Mesenchymal stem cell (in vitro differentiated cells and primary cell): ENCODE measurements around the gene RAP2A. TPM values are rescaled to one million over a fixed set of nuclear protein-coding genes. Genes with fewer than 3 reads are reported as not detected.

Experiments
- DNase-seq: peaks from one replicate; pipeline ENCODE4 v3.0.0-alpha.2; 2013
- H2AFZ ChIP-seq: one replicate; pipeline ENCODE4 v1.6.1; 2013; ENCODE audit warnings: low read depth, mild to moderate bottlenecking, control low read depth, inconsistent platforms, low read length, moderate library complexity
- H2AK5ac ChIP-seq: 2 replicates; pipeline ENCODE4 v1.6.1; 2013; ENCODE audit warnings: low read length, moderate library complexity, mild to moderate bottlenecking, inconsistent platforms; ENCODE audit not compliant: severe bottlenecking
- H2BK120ac ChIP-seq: one replicate; pipeline ENCODE4 v1.6.1; 2013; ENCODE audit warnings: low read depth, mild to moderate bottlenecking, inconsistent platforms, low read length, moderate library complexity
- H2BK12ac ChIP-seq, 2 experiments: one replicate each; pipeline ENCODE4 v1.6.1; 2013; ENCODE audit warnings: inconsistent platforms in 2 of 2, low read length in 2 of 2, mild to moderate bottlenecking in 2 of 2, moderate library complexity in 2 of 2, control low read depth in 1 of 2
- H2BK15ac ChIP-seq: one replicate; pipeline ENCODE4 v1.6.1; 2013; ENCODE audit warnings: mild to moderate bottlenecking, low read depth, inconsistent platforms; ENCODE audit not compliant: poor library complexity, severe bottlenecking
- H2BK5ac ChIP-seq: 2 replicates; pipeline ENCODE4 v1.6.1; 2013; ENCODE audit warnings: low read depth, mild to moderate bottlenecking, low read length, control low read depth, inconsistent platforms; ENCODE audit not compliant: poor library complexity, severe bottlenecking
- H3K14ac ChIP-seq, 2 experiments: one replicate each; pipeline ENCODE4 v1.6.1; 2013; ENCODE audit warnings: inconsistent platforms in 2 of 2, low read length in 2 of 2, control low read depth in 1 of 2, mild to moderate bottlenecking in 1 of 2, moderate library complexity in 1 of 2
- H3K18ac ChIP-seq, 2 experiments: one replicate each; pipeline ENCODE4 v1.6.1; 2013; ENCODE audit warnings: inconsistent platforms in 2 of 2, low read length in 2 of 2, control low read depth in 1 of 2, low read depth in 1 of 2, mild to moderate bottlenecking in 1 of 2
- H3K23ac ChIP-seq, 2 experiments: one replicate each; pipeline ENCODE4 v1.6.1; 2013; ENCODE audit warnings: inconsistent platforms in 2 of 2, low read length in 2 of 2, mild to moderate bottlenecking in 2 of 2, moderate library complexity in 2 of 2, control low read depth in 1 of 2
- H3K27ac ChIP-seq: 2 replicates; pipeline ENCODE4 v1.5.1; 2013; ENCODE audit warnings: mild to moderate bottlenecking, moderate library complexity, low read length, control low read depth, inconsistent platforms; ENCODE audit not compliant: poor library complexity, severe bottlenecking
- H3K27me3 ChIP-seq, 2 experiments: 2 replicates each; pipeline versions ENCODE4 v1.6.1 to v1.7.0; 2013; ENCODE audit warnings: low read length in 2 of 2, mild to moderate bottlenecking in 2 of 2, moderate library complexity in 2 of 2, control low read depth in 1 of 2, inconsistent platforms in 1 of 2; ENCODE audit not compliant: control insufficient read depth in 1 of 2, insufficient read depth in 1 of 2
- H3K36me3 ChIP-seq, 2 experiments: 2 replicates each; pipeline versions ENCODE4 v1.6.1 to v1.7.0; 2013; ENCODE audit warnings: low read length in 2 of 2, control low read depth in 1 of 2, inconsistent platforms in 1 of 2, low read depth in 1 of 2, mild to moderate bottlenecking in 1 of 2; ENCODE audit not compliant: insufficient read depth in 2 of 2, control insufficient read depth in 1 of 2
- H3K4ac ChIP-seq, 2 experiments: one replicate each; pipeline ENCODE4 v1.6.1; 2013; ENCODE audit warnings: inconsistent platforms in 2 of 2, low read length in 2 of 2, mild to moderate bottlenecking in 2 of 2, moderate library complexity in 2 of 2, control low read depth in 1 of 2, low read depth in 1 of 2
- H3K4me1 ChIP-seq: 2 replicates; pipeline ENCODE4 v1.6.1; 2013; ENCODE audit warnings: low read depth, low read length, control low read depth; ENCODE audit not compliant: control insufficient read depth, insufficient read depth
- H3K4me2 ChIP-seq: 2 replicates; pipeline ENCODE4 v1.6.1; 2013; ENCODE audit warnings: low read length, mild to moderate bottlenecking, inconsistent platforms; ENCODE audit not compliant: poor library complexity, severe bottlenecking
- H3K4me3 ChIP-seq, 2 experiments: 2 replicates each; pipeline versions ENCODE4 v1.5.1 to v1.7.0; 2013; ENCODE audit warnings: low read length in 2 of 2, mild to moderate bottlenecking in 2 of 2, control low read depth in 1 of 2, low read depth in 1 of 2; ENCODE audit not compliant: insufficient read depth in 1 of 2
- H3K79me1 ChIP-seq: replicated peaks from 2 replicates; pipeline ENCODE4 v1.6.1; 2013; ENCODE audit warnings: mild to moderate bottlenecking, control low read depth, low read length, inconsistent platforms; ENCODE audit not compliant: poor library complexity, severe bottlenecking
- H3K9ac ChIP-seq: 2 replicates; pipeline ENCODE4 v1.7.0; 2013; ENCODE audit warnings: mild to moderate bottlenecking, low read length, moderate library complexity
- H3K9me3 ChIP-seq: 2 replicates; pipeline ENCODE4 v1.7.0; 2013; ENCODE audit warnings: mild to moderate bottlenecking, low read length; ENCODE audit not compliant: control insufficient read depth
- H4K8ac ChIP-seq: one replicate; pipeline ENCODE4 v1.6.1; 2013; ENCODE audit warnings: inconsistent platforms, mild to moderate bottlenecking, low read length, moderate library complexity
- H4K91ac ChIP-seq: one replicate; pipeline ENCODE4 v1.6.1; 2013; ENCODE audit warnings: mild to moderate bottlenecking, low read length, inconsistent platforms
- whole genome bisulfite sequencing: methylation state at CpG from one replicate; pipeline ENCODE4 v1.1.7; 2013; ENCODE audit warnings: mixed read lengths; 5-methylcytosine and 5-hydroxymethylcytosine counted together
- polyA plus RNA-seq, 2 experiments: library from polyadenylated mRNA; stranded (reverse); fragments of 200-250 nt; gene quantifications; one replicate each; pipeline ENCODE4 v1.2.3, GENCODE V29; 2013

Gene RAP2A
- polyA plus RNA-seq (2013, experiment 1 of 2), result 15.2 TPM
- 15.4 TPM for polyA plus RNA-seq (2013, experiment 2 of 2)

GRCh38 chr13:97433727-97434396, at the start of gene RAP2A:
RAP2A (plus strand) TSS chr13:97434169; CDS start chr13:97434471, 302 bp downstream.
- Histone ChIP-seq H3K27ac (peak within 1 kb of the TSS; percentile 99), H4K8ac (peak within 1 kb of the TSS; percentile 83), H3K27me3 (no peaks in the 10 kb centered on the region), H3K23ac (peak within 1 kb of the TSS in 1 of 2 experiments; percentile 99), H2AFZ (peak within 1 kb of the TSS; percentile 95), H2BK5ac (peak within 1 kb of the TSS; percentile 98), H2BK12ac (peak within 1 kb of the TSS in 1 of 2 experiments; percentile 77), H3K79me1 (peaks cover 20% of the 10 kb centered on the region), H3K14ac (peak within 1 kb of the TSS in 1 of 2 experiments; percentile 99), H2AK5ac (no peak within 1 kb of the TSS), H3K36me3 (peaks cover 0 to 8% of the 10 kb centered on the region in 2 experiments), H3K4me3 (peak within 1 kb of the TSS; percentile 87 to 96), H3K18ac (peak within 1 kb of the TSS; percentile 87 to 100), H2BK15ac (peak within 1 kb of the TSS; percentile 99), H3K9ac (peak within 1 kb of the TSS; percentile 97), H3K4ac (peak within 1 kb of the TSS; percentile 94 to 100), H3K9me3 (no peaks in the 10 kb centered on the region), H2BK120ac (peak within 1 kb of the TSS; percentile 78), H3K4me2 (peak within 1 kb of the TSS; percentile 88), H4K91ac (peak within 1 kb of the TSS; percentile 63), H3K4me1 (no peaks in the 10 kb centered on the region)
- peak; percentile 93 for DNase-seq
- 0% methylated on average over 22 of the region's 94 CpGs for WGBS

- no peaks in the 10 kb centered on the region for H3K4me1 ChIP-seq
- DNase-seq, result no peak
- no peak overlapping the region for H2AFZ ChIP-seq
- no peak overlapping the region for H3K27ac ChIP-seq
- no peak overlapping the region for H3K4me3 ChIP-seq
- H3K27me3 ChIP-seq, result no peaks in the 10 kb centered on the region
- H2BK12ac ChIP-seq, result no peak overlapping the region
- WGBS, result no CpG with 5 or more reads among the region's 2 CpGs
- no peak overlapping the region for H2AK5ac ChIP-seq
- no peak overlapping the region for H3K4me2 ChIP-seq
- no peak overlapping the region for H2BK120ac ChIP-seq
- H2BK15ac ChIP-seq, result no peak overlapping the region
- H3K36me3 ChIP-seq, result peaks cover 17 to 20% of the 10 kb centered on the region in 2 experiments
- no peaks in the 10 kb centered on the region for H3K9me3 ChIP-seq
- peaks cover 13% of the 10 kb centered on the region for H3K79me1 ChIP-seq
- no peak overlapping the region for H3K14ac ChIP-seq
- no peak overlapping the region for H3K4ac ChIP-seq
- no peak overlapping the region for H3K9ac ChIP-seq
- no peak overlapping the region for H2BK5ac ChIP-seq
- no peak overlapping the region for H4K91ac ChIP-seq
- H3K23ac ChIP-seq, result no peak overlapping the region
- no peak overlapping the region for H3K18ac ChIP-seq
- H4K8ac ChIP-seq, result no peak overlapping the region
Observed at GRCh38 chr13:97384371-97384770, 49.6 kb upstream of the RAP2A start.

- Histone ChIP-seq H3K9ac (no peak overlapping the region), H3K9me3 (no peaks in the 10 kb centered on the region), H3K36me3 (peaks cover 15 to 20% of the 10 kb centered on the region in 2 experiments), H2BK12ac (no peak overlapping the region), H3K23ac (no peak overlapping the region), H4K91ac (no peak overlapping the region), H3K18ac (no peak overlapping the region), H2BK5ac (no peak overlapping the region), H2BK15ac (no peak overlapping the region), H3K4me1 (no peaks in the 10 kb centered on the region), H2BK120ac (no peak overlapping the region), H3K27me3 (no peaks in the 10 kb centered on the region), H3K27ac (no peak overlapping the region), H3K4me2 (no peak overlapping the region), H3K4ac (no peak overlapping the region), H3K4me3 (no peak overlapping the region), H2AFZ (no peak overlapping the region), H3K79me1 (peaks cover 14% of the 10 kb centered on the region), H3K14ac (no peak overlapping the region), H2AK5ac (no peak overlapping the region), H4K8ac (no peak overlapping the region)
- DNase-seq, result peak; percentile 47
Observed at GRCh38 chr13:97385146-97385545, 48.8 kb upstream of the RAP2A start.

- Histone ChIP-seq H3K4me3 (no peak overlapping the region), H3K27ac (no peak overlapping the region), H2AFZ (no peak overlapping the region), H3K23ac (no peak overlapping the region), H2BK5ac (no peak overlapping the region), H4K91ac (no peak overlapping the region), H3K4me2 (no peak overlapping the region), H3K14ac (no peak overlapping the region), H3K18ac (no peak overlapping the region), H3K36me3 (peaks cover 13 to 15% of the 10 kb centered on the region in 2 experiments), H3K27me3 (no peaks in the 10 kb centered on the region), H2BK15ac (no peak overlapping the region), H4K8ac (no peak overlapping the region), H3K4ac (no peak overlapping the region), H2AK5ac (no peak overlapping the region), H3K9ac (no peak overlapping the region), H3K9me3 (no peaks in the 10 kb centered on the region), H3K79me1 (peaks cover 14% of the 10 kb centered on the region), H2BK12ac (no peak overlapping the region), H3K4me1 (no peaks in the 10 kb centered on the region), H2BK120ac (no peak overlapping the region)
- 97% methylated on average over 3 of the region's 3 CpGs for whole genome bisulfite sequencing
- DNase-seq, result no peak
Observed at GRCh38 chr13:97385854-97386253, 48.1 kb upstream of the RAP2A start.
